NCI-H1694 treated with DMSO at 0.1 percent for 48 hours (cell line): ENCODE measurements around the gene HOXB1.
"Not testable (repeated sequence)": the region's sequence is repeated elsewhere in the genome, so short reads cannot be mapped to it uniquely, and the experiment has no call there.

ENCODE experiments used
- DNase-seq: peaks from one replicate; lab custom pipeline; 2025; lab: John Stamatoyannopoulos, UW

HOXB1 gene

GRCh38 chr17:48519427-48519826 lies 11.4 kb downstream of the HOXB1 start:
- DNase-seq = no peak

- DNase-seq = no peak
Observed at GRCh38 chr17:48517478-48517877, 13.3 kb downstream of the HOXB1 start.

GRCh38 chr17:48515925-48516900 lies 14.6 kb downstream of the HOXB1 start:
- DNase-seq = no peak

- DNase-seq = no peak
Observed at GRCh38 chr17:48514477-48514876, 16.3 kb downstream of the HOXB1 start.

- DNase-seq = no peak
Observed at GRCh38 chr17:48513666-48514455, 16.9 kb downstream of the HOXB1 start.

GRCh38 chr17:48513097-48513496 lies 17.7 kb downstream of the HOXB1 start:
- no peak for DNase-seq

GRCh38 chr17:48510761-48511604 lies 19.8 kb downstream of the HOXB1 start:
- no peak for DNase-seq

GRCh38 chr17:48510381-48510760 lies 20.4 kb downstream of the HOXB1 start:
- DNase-seq = no peak

- not testable (repeated sequence) for DNase-seq
Observed at GRCh38 chr17:48509708-48510107, 21.1 kb downstream of the HOXB1 start.

- no peak for DNase-seq
Observed at GRCh38 chr17:48506246-48506645, 24.6 kb downstream of the HOXB1 start.

- no peak for DNase-seq
Observed at GRCh38 chr17:48505788-48506187, 25.0 kb downstream of the HOXB1 start.

GRCh38 chr17:48504953-48505352 lies 25.9 kb downstream of the HOXB1 start:
- no peak for DNase-seq

- DNase-seq = no peak
Observed at GRCh38 chr17:48503747-48504146, 27.1 kb downstream of the HOXB1 start.

- DNase-seq = no peak
Observed at GRCh38 chr17:48502901-48503300, 27.9 kb downstream of the HOXB1 start.

- no peak for DNase-seq
Observed at GRCh38 chr17:48502312-48502711, 28.5 kb downstream of the HOXB1 start.

- DNase-seq = no peak
Observed at GRCh38 chr17:48500435-48501426, 30.1 kb downstream of the HOXB1 start.

GRCh38 chr17:48499735-48500434 lies 30.9 kb downstream of the HOXB1 start:
- no peak for DNase-seq

GRCh38 chr17:48499248-48499647 lies 31.6 kb downstream of the HOXB1 start:
- DNase-seq = no peak

GRCh38 chr17:48498164-48498850 lies 32.5 kb downstream of the HOXB1 start:
- DNase-seq = no peak

GRCh38 chr17:48497103-48497502 lies 33.7 kb downstream of the HOXB1 start:
- no peak for DNase-seq
